H1 (cell line): ENCODE data around the gene PPIL6. TPM values are rescaled to one million over a fixed set of nuclear protein-coding genes. Genes with fewer than 3 reads are reported as not detected.

Source experiments
- CTCF ChIA-PET: fragments of 300-600 bp; sonication (Branson Sonifier 250); formaldehyde crosslinking; loops from one replicate; lab custom pipeline; 2021; ENCODE audit not compliant: partially characterized antibody; lab: Charles Lee
- POLR2A ChIA-PET: fragments of 300-600 bp; sonication (Branson Sonifier 250); formaldehyde crosslinking; loops from one replicate; lab custom pipeline; 2021; ENCODE audit warnings: inconsistent platforms; ENCODE audit not compliant: partially characterized antibody; lab: Charles Lee
- DNase-seq, 2 experiments: peaks; one replicate each; pipeline versions ENCODE4 v3.0.0 to v3.0.0-alpha.2; 2010 to 2022; ENCODE audit warnings: low spot score in 2 of 2, low read depth in 1 of 2, mixed read lengths in 1 of 2
- FAIRE-seq: peaks from 2 replicates; lab custom pipeline; 2011; peaks lifted over from hg19 to GRCh38; lab: Jason Lieb, UNC
- H2AFZ ChIP-seq: 2 replicates; pipeline ENCODE4 v1.8.1; 2012; ENCODE audit warnings: low read length, inconsistent platforms
- H2AK5ac ChIP-seq: 2 replicates; pipeline ENCODE4 v1.6.1; 2013; ENCODE audit warnings: low read depth, low read length
- H2BK120ac ChIP-seq: replicated peaks from 2 replicates; pipeline ENCODE3; 2013; ENCODE audit warnings: low read depth, low read length, inconsistent platforms
- H2BK12ac ChIP-seq: 2 replicates; pipeline ENCODE4 v1.6.1; 2013; ENCODE audit warnings: low read depth, low read length
- H2BK15ac ChIP-seq: 2 replicates; pipeline ENCODE4 v1.6.1; 2013; ENCODE audit warnings: low read length
- H2BK20ac ChIP-seq: 2 replicates; pipeline ENCODE4 v1.6.1; 2013; ENCODE audit warnings: low read length
- H2BK5ac ChIP-seq: 2 replicates; pipeline ENCODE4 v1.6.1; 2013; ENCODE audit warnings: low read depth, low read length
- H3K14ac ChIP-seq: 2 replicates; pipeline ENCODE4 v1.6.1; 2013; ENCODE audit warnings: inconsistent platforms; ENCODE audit not compliant: insufficient read length
- H3K18ac ChIP-seq: 2 replicates; pipeline ENCODE4 v1.6.1; 2013; ENCODE audit warnings: low read length; ENCODE audit errors: extremely low read depth
- H3K23ac ChIP-seq: 2 replicates; pipeline ENCODE4 v1.6.1; 2013; ENCODE audit warnings: inconsistent platforms; ENCODE audit not compliant: insufficient read length
- H3K23me2 ChIP-seq: 2 replicates; pipeline ENCODE4 v1.6.1; 2013; ENCODE audit warnings: low read depth, low read length
- H3K27ac ChIP-seq: 2 replicates; pipeline ENCODE4 v1.6.1; 2011; ENCODE audit warnings: low read depth, low read length, inconsistent platforms
- H3K27me3 ChIP-seq, 4 experiments: replicated peaks in 1 of 4; 1 replicate in 1 of 4; 2 replicates in 3 of 4; pipeline versions ENCODE4 v1.6.1 to v1.8.1; 2011 to 2013; ENCODE audit warnings: low read length in 3 of 4, mild to moderate bottlenecking in 3 of 4, inconsistent platforms in 2 of 4, mixed read lengths in 2 of 4, moderate library complexity in 1 of 4; ENCODE audit not compliant: control insufficient read depth in 3 of 4, insufficient read depth in 3 of 4; ENCODE audit errors: extremely low read depth in 1 of 4
- H3K36me3 ChIP-seq, 4 experiments: 2 replicates each; pipeline versions ENCODE4 v1.6.1 to v1.8.1; 2011 to 2013; ENCODE audit warnings: mild to moderate bottlenecking in 4 of 4, low read length in 3 of 4, moderate library complexity in 2 of 4, control low read depth in 1 of 4, inconsistent platforms in 1 of 4; ENCODE audit not compliant: insufficient read depth in 4 of 4, control insufficient read depth in 2 of 4
- H3K4ac ChIP-seq: replicated peaks from 2 replicates; pipeline ENCODE3; 2013; ENCODE audit warnings: low read length, low read depth, mixed read lengths, inconsistent platforms; ENCODE audit not compliant: insufficient read length
- H3K4me1 ChIP-seq, 4 experiments: replicated peaks in 1 of 4; 1 replicate in 1 of 4; 2 replicates in 3 of 4; pipeline versions ENCODE4 v1.6.1 to v1.8.1; 2011 to 2013; ENCODE audit warnings: low read length in 3 of 4, inconsistent platforms in 2 of 4, mixed read lengths in 1 of 4; ENCODE audit not compliant: insufficient read depth in 4 of 4, control insufficient read depth in 3 of 4
- H3K4me2 ChIP-seq, 2 experiments: 2 replicates each; pipeline versions ENCODE4 v1.6.1 to v1.8.1; 2011 to 2013; ENCODE audit warnings: low read depth in 2 of 2, low read length in 2 of 2, control low read depth in 1 of 2, inconsistent platforms in 1 of 2, mild to moderate bottlenecking in 1 of 2; ENCODE audit not compliant: insufficient read depth in 1 of 2
- H3K4me3 ChIP-seq, 4 experiments: fragments of 200-600, 300-600 bp in 1 of 4; sonication (generic), shearing (Covaris generic), sonication (Bioruptor Twin) in 1 of 4; 2 replicates each; pipeline versions ENCODE4 v1.5.1 to v1.8.1; 2011 to 2016; ENCODE audit warnings: low read length in 4 of 4, low read depth in 3 of 4, control low read depth in 2 of 4, inconsistent platforms in 2 of 4, mild to moderate bottlenecking in 2 of 4, mixed read lengths in 1 of 4, moderate library complexity in 1 of 4; ENCODE audit not compliant: insufficient read depth in 2 of 4; ENCODE audit errors: extremely low read depth in 1 of 4
- H3K56ac ChIP-seq: replicated peaks from 2 replicates; pipeline ENCODE3; 2013; ENCODE audit warnings: low read depth, mild to moderate bottlenecking, mixed read lengths, low read length, inconsistent platforms; ENCODE audit not compliant: insufficient read length
- H3K79me1 ChIP-seq: 2 replicates; pipeline ENCODE4 v1.6.1; 2013; ENCODE audit warnings: low read depth, low read length, control low read depth
- H3K79me2 ChIP-seq, 2 experiments: 2 replicates each; pipeline versions ENCODE4 v1.6.1 to v1.8.1; 2012 to 2013; ENCODE audit warnings: low read length in 2 of 2, mild to moderate bottlenecking in 2 of 2, inconsistent platforms in 1 of 2; ENCODE audit not compliant: insufficient read depth in 2 of 2, control insufficient read depth in 1 of 2
- H3K9ac ChIP-seq, 4 experiments: replicated peaks in 1 of 4; 1 replicate in 1 of 4; 2 replicates in 3 of 4; pipeline versions ENCODE4 v1.6.1 to v1.8.1; 2011 to 2013; ENCODE audit warnings: low read depth in 3 of 4, low read length in 3 of 4, control low read depth in 2 of 4, mild to moderate bottlenecking in 2 of 4, moderate library complexity in 2 of 4, inconsistent platforms in 1 of 4; ENCODE audit errors: extremely low read depth in 1 of 4
- H3K9me3 ChIP-seq, 2 experiments: 2 replicates each; pipeline versions ENCODE4 v1.6.1 to v1.8.1; 2012 to 2013; ENCODE audit warnings: mild to moderate bottlenecking in 2 of 2, moderate library complexity in 2 of 2, control low read depth in 1 of 2, inconsistent platforms in 1 of 2, low read depth in 1 of 2, low read length in 1 of 2, mixed read lengths in 1 of 2; ENCODE audit not compliant: insufficient read depth in 2 of 2
- H4K20me1 ChIP-seq, 2 experiments: replicated peaks in 1 of 2; 2 replicates each; pipeline versions ENCODE3 to v1.8.1; 2011 to 2013; ENCODE audit warnings: inconsistent platforms in 2 of 2, low read length in 2 of 2, mild to moderate bottlenecking in 1 of 2; ENCODE audit not compliant: insufficient read depth in 2 of 2, control insufficient read depth in 1 of 2
- H4K5ac ChIP-seq: 2 replicates; pipeline ENCODE4 v1.6.1; 2013; ENCODE audit warnings: low read length, low read depth, mixed read lengths, inconsistent platforms; ENCODE audit not compliant: insufficient read length
- H4K8ac ChIP-seq: 2 replicates; pipeline ENCODE4 v1.8.0; 2013; ENCODE audit warnings: mild to moderate bottlenecking, moderate library complexity, low read length, inconsistent platforms; ENCODE audit not compliant: insufficient read depth; ENCODE audit errors: extremely low read depth
- H4K91ac ChIP-seq: replicated peaks from 2 replicates; pipeline ENCODE3; 2013; ENCODE audit warnings: low read length, mixed read lengths, inconsistent platforms; ENCODE audit not compliant: insufficient read length
- ASH2L ChIP-seq: fragments of 200-600, 300-600 bp; sonication (generic); IDR thresholded peaks from one replicate; pipeline ENCODE4 v1.7.1; 2017; ENCODE audit warnings: low read length
- CHD1 ChIP-seq: IDR thresholded peaks from 2 replicates; pipeline ENCODE4 v1.6.1; 2012; ENCODE audit warnings: low read depth, low read length, improper control_type of control experiment
- EGR1 ChIP-seq: IDR thresholded peaks from 2 replicates; pipeline ENCODE4 v1.6.1; 2011; ENCODE audit warnings: low read depth, low read length, borderline replicate concordance
- EP300 ChIP-seq, 2 experiments: IDR thresholded peaks; 1 replicate in 1 of 2; 2 replicates in 1 of 2; pipeline ENCODE4 v1.6.1; 2011 to 2012; ENCODE audit warnings: low read depth in 2 of 2, low read length in 2 of 2, mild to moderate bottlenecking in 2 of 2, borderline replicate concordance in 1 of 2, inconsistent platforms in 1 of 2, moderate library complexity in 1 of 2
- GABPA ChIP-seq: IDR thresholded peaks from 2 replicates; pipeline ENCODE4 v1.6.1; 2011; ENCODE audit warnings: mild to moderate bottlenecking, low read length, moderate library complexity, borderline replicate concordance; ENCODE audit not compliant: insufficient read depth
- GTF2F1 ChIP-seq: IDR thresholded peaks from 2 replicates; pipeline ENCODE4 v1.6.1; 2012; ENCODE audit warnings: low read depth, low read length, improper control_type of control experiment, borderline replicate concordance
- JUN ChIP-seq: IDR thresholded peaks from 2 replicates; pipeline ENCODE4 v1.6.1; 2011; ENCODE audit warnings: low read depth, mild to moderate bottlenecking, improper control_type of control experiment, low read length
- MAFK ChIP-seq: IDR thresholded peaks from 2 replicates; pipeline ENCODE4 v1.6.1; 2012; ENCODE audit warnings: low read depth, mild to moderate bottlenecking, improper control_type of control experiment, low read length
- POLR2AphosphoS5 ChIP-seq: IDR thresholded peaks from 2 replicates; pipeline ENCODE4 v1.6.1; 2011; ENCODE audit warnings: low read depth, low read length
- POU5F1 ChIP-seq: IDR thresholded peaks from 2 replicates; pipeline ENCODE4 v1.6.1; 2011; ENCODE audit warnings: low read depth, mild to moderate bottlenecking, low read length, moderate library complexity
- SP2 ChIP-seq: IDR thresholded peaks from 2 replicates; pipeline ENCODE4 v1.6.1; 2012; ENCODE audit warnings: mild to moderate bottlenecking, low read length, inconsistent platforms
- TCF12 ChIP-seq: IDR thresholded peaks from 2 replicates; pipeline ENCODE4 v1.6.1; 2011; ENCODE audit warnings: low read depth, mild to moderate bottlenecking, low read length
- TEAD4 ChIP-seq: IDR thresholded peaks from 2 replicates; pipeline ENCODE4 v1.6.1; 2012; ENCODE audit warnings: low read depth, low read length, inconsistent platforms, mixed read lengths
- WGBS, 2 experiments: shearing (Covaris generic) in 1 of 2; methylation state at CpG; one replicate each; pipeline versions ENCODE4 v1.1.6 to v1.1.7; 2013 to 2015; ENCODE audit warnings: low lambda C conversion rate in 2 of 2, mixed read lengths in 2 of 2, inconsistent platforms in 1 of 2, low coverage in 1 of 2, missing lambda C conversion rate in 1 of 2; ENCODE audit not compliant: insufficient replicate concordance in 2 of 2, insufficient coverage in 1 of 2, insufficient read length in 1 of 2; ENCODE audit errors: extremely low coverage in 1 of 2, missing lambda C conversion rate in 1 of 2; 5-methylcytosine and 5-hydroxymethylcytosine counted together
- polyA plus RNA-seq, 7 experiments: library from polyadenylated mRNA; depleted of rRNA in 3 of 7; stranded (reverse) in 5 of 7; unstranded in 2 of 7; fragments of >200 nt in 5 of 7; fragments of 200-250 nt in 2 of 7; gene quantifications; 1 replicate in 5 of 7; 2 replicates in 1 of 7; 4 replicates in 1 of 7; pipeline versions ENCODE4 v1.2.1 to v1.2.3, GENCODE V29; 2011 to 2013; ENCODE audit warnings: missing spikeins in 2 of 7, mixed read lengths in 2 of 7
- total RNA-seq: library from RNA; stranded (reverse); fragmentation: NEBNext Ultra II Directional; extraction: Animal tissue kit (Norgen Biotek cat#: 25700); gene quantifications from 2 replicates; pipeline ENCODE4 v1.2.1, GENCODE V29; 2021

PPIL6 gene
- total and polyA plus RNA-seq, 2 of the 8 experiments (the other 6 are each of a cell fraction or from before 2014, with no cell fraction given), result 0.42 to 1.3 TPM

- peak overlapping the region in 2 of 4 experiments; percentile 31 to 48; a peak in 3 of 8 replicates for H3K4me3 ChIP-seq
- H3K27ac ChIP-seq, result no peak overlapping the region
- no peaks in the 10 kb centered on the region for H3K27me3 ChIP-seq
- H3K18ac ChIP-seq, result no peak overlapping the region
- ChIA-PET POLR2A (interaction anchor here (0.6 to 2.5 kb wide), 4 partner anchors 13 to 138 kb away, joined by 3 to 10 read pairs (median 5); no protein-coding TSS in a partner anchor), CTCF (interaction anchor here (0.6 to 1.8 kb wide), 5 partner anchors 10 to 1802 kb away, joined by 3 to 6 read pairs (median 4); no protein-coding TSS in a partner anchor)
- peak overlapping the region; percentile 49 to 72 for H3K4me2 ChIP-seq
- FAIRE-seq (no peak), DNase-seq (no peak)
- H2BK12ac ChIP-seq, result no peak overlapping the region
- no peak overlapping the region for H2BK120ac ChIP-seq
- H3K4me1 ChIP-seq, result peaks cover 2 to 15% (median 4%) of the 10 kb centered on the region in 4 experiments; a peak in 5 of 7 replicates
- no peak overlapping the region for H4K5ac ChIP-seq
- H2AFZ ChIP-seq, result no peak overlapping the region
- H3K79me2 ChIP-seq, result peaks cover 20 to 74% of the 10 kb centered on the region in 2 experiments
- H3K23ac ChIP-seq, result no peak overlapping the region
- H3K79me1 ChIP-seq, result peaks cover 7% of the 10 kb centered on the region
- no peak overlapping the region for H4K91ac ChIP-seq
- no peak overlapping the region for H2BK15ac ChIP-seq
- H2BK5ac ChIP-seq, result no peak overlapping the region
- H4K8ac ChIP-seq, result no peak overlapping the region
- no peak overlapping the region for H2BK20ac ChIP-seq
- H3K9ac ChIP-seq, result no peak overlapping the region
- H3K14ac ChIP-seq, result no peak overlapping the region
- no peaks in the 10 kb centered on the region for H3K9me3 ChIP-seq
- H2AK5ac ChIP-seq, result no peak overlapping the region
- H4K20me1 ChIP-seq, result peaks cover 2 to 13% of the 10 kb centered on the region in 2 experiments
- H3K4ac ChIP-seq, result peak overlapping the region; percentile 86
- H3K23me2 ChIP-seq, result peaks cover 7% of the 10 kb centered on the region; the same call in 1 of the 2 replicates
- no peak overlapping the region for H3K56ac ChIP-seq
- 88% methylated on average over 5 of the region's 5 CpGs; no CpG with 5 or more reads in 1 of the 2 experiments for WGBS, 2 experiments
- H3K36me3 ChIP-seq, result peaks cover 7 to 63% (median 41%) of the 10 kb centered on the region in 4 experiments
- TF ChIP-seq GTF2F1 (no peak), EP300 (IDR thresholded peaks at IDR 0.05; ENCODE audit: borderline replicate concordance in 1 of 2, low read depth in 2 of 2, low read length in 2 of 2) (no peak), EGR1 (no peak), SP2 (no peak), JUN (no peak), CHD1 (no peak), GABPA (no peak), TCF12 (no peak), MAFK (no peak), POLR2AphosphoS5 (no peak), TEAD4 (no peak), POU5F1 (no peak), ASH2L (no peak)
These were observed 38.6 kb upstream of the PPIL6 start for GRCh38 chr6:109478841-109479624.
